Prostate gland (tissue), 2 donors: ENCODE data around the gene WWOX.

Experiments used
- POLR2A ChIP-seq: fragments of 450-650 bp; IDR thresholded peaks from one replicate; pipeline ENCODE4 v1.6.1; 2016; ENCODE audit warnings: antibody characterized with exemption, mild to moderate bottlenecking
- TF ChIP-seq, protein P1 (sequence below), 4 experiments: fragments of 200-600 bp in 2 of 4; fragments of 450-650 bp in 2 of 4; sonication (generic) in 2 of 4; IDR thresholded peaks; 1 replicate in 3 of 4; 2 replicates in 1 of 4; pipeline ENCODE4 v1.5.1; 2016 to 2019; ENCODE audit warnings: antibody characterized with exemption in 4 of 4, mild to moderate bottlenecking in 2 of 4, moderate library complexity in 2 of 4

GRCh38 chr16:79011282-79011681 is 911.8 kb downstream of the WWOX start:
- TF ChIP-seq, protein P1, sequence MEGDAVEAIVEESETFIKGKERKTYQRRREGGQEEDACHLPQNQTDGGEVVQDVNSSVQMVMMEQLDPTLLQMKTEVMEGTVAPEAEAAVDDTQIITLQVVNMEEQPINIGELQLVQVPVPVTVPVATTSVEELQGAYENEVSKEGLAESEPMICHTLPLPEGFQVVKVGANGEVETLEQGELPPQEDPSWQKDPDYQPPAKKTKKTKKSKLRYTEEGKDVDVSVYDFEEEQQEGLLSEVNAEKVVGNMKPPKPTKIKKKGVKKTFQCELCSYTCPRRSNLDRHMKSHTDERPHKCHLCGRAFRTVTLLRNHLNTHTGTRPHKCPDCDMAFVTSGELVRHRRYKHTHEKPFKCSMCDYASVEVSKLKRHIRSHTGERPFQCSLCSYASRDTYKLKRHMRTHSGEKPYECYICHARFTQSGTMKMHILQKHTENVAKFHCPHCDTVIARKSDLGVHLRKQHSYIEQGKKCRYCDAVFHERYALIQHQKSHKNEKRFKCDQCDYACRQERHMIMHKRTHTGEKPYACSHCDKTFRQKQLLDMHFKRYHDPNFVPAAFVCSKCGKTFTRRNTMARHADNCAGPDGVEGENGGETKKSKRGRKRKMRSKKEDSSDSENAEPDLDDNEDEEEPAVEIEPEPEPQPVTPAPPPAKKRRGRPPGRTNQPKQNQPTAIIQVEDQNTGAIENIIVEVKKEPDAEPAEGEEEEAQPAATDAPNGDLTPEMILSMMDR (IDR thresholded peaks at IDR 0.05): no peak
- no peak for TF ChIP-seq POLR2A
